ENCODE results near the gene TOX3. TPM values are rescaled to one million over a fixed set of nuclear protein-coding genes. Genes with fewer than 3 reads are reported as not detected.

The TOX3 gene
- total and polyA plus RNA-seq, 2 of the 13 experiments (the other 11 are each of a cell fraction or from before 2014, with no cell fraction given) = 14.5 to 98.6 TPM

GRCh38 chr16:52399116-52399515 lies 147.8 kb downstream of the TOX3 start (continued):
- TF ChIP-seq NCOR1 (IDR thresholded peaks at IDR 0.05; ENCODE audit: borderline replicate concordance, low read length) = no peak
- TF ChIP-seq, protein P1, sequence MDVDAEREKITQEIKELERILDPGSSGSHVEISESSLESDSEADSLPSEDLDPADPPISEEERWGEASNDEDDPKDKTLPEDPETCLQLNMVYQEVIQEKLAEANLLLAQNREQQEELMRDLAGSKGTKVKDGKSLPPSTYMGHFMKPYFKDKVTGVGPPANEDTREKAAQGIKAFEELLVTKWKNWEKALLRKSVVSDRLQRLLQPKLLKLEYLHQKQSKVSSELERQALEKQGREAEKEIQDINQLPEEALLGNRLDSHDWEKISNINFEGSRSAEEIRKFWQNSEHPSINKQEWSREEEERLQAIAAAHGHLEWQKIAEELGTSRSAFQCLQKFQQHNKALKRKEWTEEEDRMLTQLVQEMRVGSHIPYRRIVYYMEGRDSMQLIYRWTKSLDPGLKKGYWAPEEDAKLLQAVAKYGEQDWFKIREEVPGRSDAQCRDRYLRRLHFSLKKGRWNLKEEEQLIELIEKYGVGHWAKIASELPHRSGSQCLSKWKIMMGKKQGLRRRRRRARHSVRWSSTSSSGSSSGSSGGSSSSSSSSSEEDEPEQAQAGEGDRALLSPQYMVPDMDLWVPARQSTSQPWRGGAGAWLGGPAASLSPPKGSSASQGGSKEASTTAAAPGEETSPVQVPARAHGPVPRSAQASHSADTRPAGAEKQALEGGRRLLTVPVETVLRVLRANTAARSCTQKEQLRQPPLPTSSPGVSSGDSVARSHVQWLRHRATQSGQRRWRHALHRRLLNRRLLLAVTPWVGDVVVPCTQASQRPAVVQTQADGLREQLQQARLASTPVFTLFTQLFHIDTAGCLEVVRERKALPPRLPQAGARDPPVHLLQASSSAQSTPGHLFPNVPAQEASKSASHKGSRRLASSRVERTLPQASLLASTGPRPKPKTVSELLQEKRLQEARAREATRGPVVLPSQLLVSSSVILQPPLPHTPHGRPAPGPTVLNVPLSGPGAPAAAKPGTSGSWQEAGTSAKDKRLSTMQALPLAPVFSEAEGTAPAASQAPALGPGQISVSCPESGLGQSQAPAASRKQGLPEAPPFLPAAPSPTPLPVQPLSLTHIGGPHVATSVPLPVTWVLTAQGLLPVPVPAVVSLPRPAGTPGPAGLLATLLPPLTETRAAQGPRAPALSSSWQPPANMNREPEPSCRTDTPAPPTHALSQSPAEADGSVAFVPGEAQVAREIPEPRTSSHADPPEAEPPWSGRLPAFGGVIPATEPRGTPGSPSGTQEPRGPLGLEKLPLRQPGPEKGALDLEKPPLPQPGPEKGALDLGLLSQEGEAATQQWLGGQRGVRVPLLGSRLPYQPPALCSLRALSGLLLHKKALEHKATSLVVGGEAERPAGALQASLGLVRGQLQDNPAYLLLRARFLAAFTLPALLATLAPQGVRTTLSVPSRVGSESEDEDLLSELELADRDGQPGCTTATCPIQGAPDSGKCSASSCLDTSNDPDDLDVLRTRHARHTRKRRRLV (CRISPR knock-in tag; IDR thresholded peaks at IDR 0.05) = 0 out of 2 replicates have a peak, but pooled peaks have one; percentile 2
- TF ChIP-seq ZBTB1 (CRISPR knock-in tag; IDR thresholded peaks at IDR 0.05; ENCODE audit: borderline replicate concordance) = no peak
- TF ChIP-seq TBL1XR1 (IDR thresholded peaks at IDR 0.05; ENCODE audit: borderline replicate concordance, low read length, partially characterized antibody) = no peak
- TF ChIP-seq NR2F2 (IDR thresholded peaks at IDR 0.05; ENCODE audit: borderline replicate concordance, low read depth) = no peak
- TF ChIP-seq ZNF34 (CRISPR knock-in tag; IDR thresholded peaks at IDR 0.05; ENCODE audit: borderline replicate concordance) = no peak; the same call in 1 of the 2 replicates
- TF ChIP-seq ZNF136 (CRISPR knock-in tag; IDR thresholded peaks at IDR 0.05; ENCODE audit: low read depth) = no peak

- peak overlapping the region; percentile 66 for H3K27ac ChIP-seq (ENCODE audit: extremely low read length, insufficient read depth, low read length)
- no TSS peak for BruUV-seq (replicated peaks)
- ATAC-seq (peak; percentile 100), FAIRE-seq (peak; percentile 63), DNase-seq (ENCODE audit: low spot score) (peak; percentile 99)
- no peaks in the 10 kb centered on the region for H4K20me1 ChIP-seq (ENCODE audit: insufficient read depth, low read length)
- H3K9ac ChIP-seq (ENCODE audit: insufficient read depth, low read depth, low read length) = 0 out of 2 replicates have a peak overlapping the region, but pooled peaks have one; percentile 14
- peaks cover 28% of the 10 kb centered on the region for H3K4me1 ChIP-seq (ENCODE audit: insufficient read depth, low read length)
- 0 out of 2 replicates have a peak, but pooled peaks cover 5% of the 10 kb centered on the region for H3K9me3 ChIP-seq (ENCODE audit: low read length)
- ChIA-PET CTCF (ENCODE audit: low intra/inter-chr PET ratio, low total read pairs) (no interaction called here), POLR2A (interaction anchor here (1.0 to 1.5 kb wide), 10 partner anchors 9 to 213 kb away, joined by 3 to 21 read pairs (median 6); partner anchors contain the start of gene TOX3)
- H2AFZ ChIP-seq (ENCODE audit: low read length) = no peak overlapping the region
- H3K79me2 ChIP-seq (ENCODE audit: insufficient read depth, low read length) = no peaks in the 10 kb centered on the region
- 0% methylated on average over 3 of the region's 3 CpGs for WGBS (ENCODE audit: low lambda C conversion rate)
- no peaks in the 10 kb centered on the region for H3K27me3 ChIP-seq (ENCODE audit: control insufficient read depth in 1 of 2, insufficient read depth in 2 of 2, low read length in 2 of 2)
- H3K4me3 ChIP-seq (replicated peaks in 1 of 3; ENCODE audit: insufficient read depth in 1 of 3, low read depth in 2 of 3, low read length in 3 of 3) = no peak overlapping the region
- no peaks in the 10 kb centered on the region for H3K36me3 ChIP-seq (replicated peaks in 1 of 2; ENCODE audit: control insufficient read depth in 1 of 2, insufficient read depth in 2 of 2, low read length in 2 of 2)
- intact Hi-C loops (cut with micrococcal nuclease; ENCODE audit: unreplicated experiment) (loop anchor here (1.0 to 5.0 kb wide), 4 partner anchors 10 to 149 kb away; partner anchors contain the start of gene TOX3), in situ Hi-C loops (cut with HindIII; ENCODE audit: extremely low pct_ligation_motif_present, low pct_unique_long_range_greater_than_20kb) (no loop called here)
- H3K4me2 ChIP-seq (ENCODE audit: low read depth, low read length) = peak overlapping the region; percentile 45
- no peak for TF ChIP-seq XBP1 (CRISPR knock-in tag; IDR thresholded peaks at IDR 0.05)
- TF ChIP-seq FOXA3 (CRISPR knock-in tag; IDR thresholded peaks at IDR 0.05) = peak; percentile 100
- TF ChIP-seq ZNF101 (CRISPR knock-in tag; IDR thresholded peaks at IDR 0.05; ENCODE audit: borderline replicate concordance, low read depth) = no peak
- 0 out of 2 replicates have a peak, but pooled peaks have one; percentile 45 for TF ChIP-seq RNF2 (conservative IDR thresholded peaks at IDR 0.05; ENCODE audit: low read depth)
- TF ChIP-seq ZNF230 (CRISPR knock-in tag; IDR thresholded peaks at IDR 0.05) = no peak
- TF ChIP-seq ZNF281 (CRISPR knock-in tag; IDR thresholded peaks at IDR 0.05; ENCODE audit: borderline replicate concordance) = no peak; the same call in 1 of the 2 replicates
- TF ChIP-seq NFKB2 (CRISPR knock-in tag; IDR thresholded peaks at IDR 0.05; ENCODE audit: borderline replicate concordance) = no peak
These were observed 148.4 kb downstream of the TOX3 start for GRCh38 chr16:52398491-52398960.
